GM19351 (cell line): ENCODE data around the gene SLF1.

ENCODE experiments used
- ATAC-seq: cut with Tn5 transposase; IDR thresholded peaks from one replicate; pipeline ENCODE4 v1.9.1; 2021; ENCODE audit warnings: mild to moderate bottlenecking, moderate library complexity; ENCODE audit not compliant: unreplicated experiment

The SLF1 gene

GRCh38 chr5:94660506-94660905 is 42.0 kb downstream of the SLF1 start:
- no peak for ATAC-seq

DNA sequence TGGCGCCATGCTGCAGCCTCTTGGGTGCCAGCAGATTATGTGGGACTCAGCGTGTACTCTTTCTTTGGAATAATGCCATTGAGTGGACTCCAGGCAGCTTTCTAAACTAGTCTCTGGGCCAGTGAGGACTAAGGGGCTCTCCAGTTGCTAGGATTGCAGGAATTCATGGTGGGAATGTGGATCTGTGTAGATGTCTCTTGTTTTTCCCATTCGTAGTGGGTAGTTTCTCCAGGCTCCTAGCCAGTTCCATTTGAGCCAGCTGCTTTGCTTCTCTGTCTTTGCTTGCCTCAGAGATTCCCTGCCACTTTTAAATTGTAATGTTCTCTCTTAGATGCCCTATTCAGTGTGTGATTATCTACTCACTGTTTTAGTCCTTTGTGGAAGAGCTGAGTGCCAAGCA is 42.6 kb downstream of the SLF1 start:
- ATAC-seq, result no peak

- no peak for ATAC-seq
These were observed 49.5 kb downstream of the SLF1 start for GRCh38 chr5:94667937-94668336.

GRCh38 chr5:94670726-94671125 is 52.3 kb downstream of the SLF1 start:
- no peak for ATAC-seq

DNA sequence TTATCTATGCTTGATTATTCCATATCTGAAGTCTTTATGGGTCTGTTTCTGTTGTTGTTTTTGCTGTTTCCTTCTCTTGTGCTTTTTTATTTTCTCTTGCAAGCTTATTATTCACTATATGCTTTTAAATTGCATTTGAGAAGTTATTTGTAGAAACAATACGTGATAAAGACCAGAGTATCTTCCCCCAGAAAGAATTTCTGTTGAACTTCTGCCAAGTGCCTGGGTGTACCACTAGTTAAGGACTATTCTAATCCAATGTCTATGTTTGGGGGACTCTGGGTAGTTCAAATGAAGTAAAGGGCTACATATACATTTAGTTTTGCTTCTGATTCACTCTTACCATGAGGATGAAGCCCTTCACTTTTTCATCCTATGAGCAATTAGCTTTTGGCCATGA is 54.3 kb downstream of the SLF1 start:
- no peak for ATAC-seq

DNA sequence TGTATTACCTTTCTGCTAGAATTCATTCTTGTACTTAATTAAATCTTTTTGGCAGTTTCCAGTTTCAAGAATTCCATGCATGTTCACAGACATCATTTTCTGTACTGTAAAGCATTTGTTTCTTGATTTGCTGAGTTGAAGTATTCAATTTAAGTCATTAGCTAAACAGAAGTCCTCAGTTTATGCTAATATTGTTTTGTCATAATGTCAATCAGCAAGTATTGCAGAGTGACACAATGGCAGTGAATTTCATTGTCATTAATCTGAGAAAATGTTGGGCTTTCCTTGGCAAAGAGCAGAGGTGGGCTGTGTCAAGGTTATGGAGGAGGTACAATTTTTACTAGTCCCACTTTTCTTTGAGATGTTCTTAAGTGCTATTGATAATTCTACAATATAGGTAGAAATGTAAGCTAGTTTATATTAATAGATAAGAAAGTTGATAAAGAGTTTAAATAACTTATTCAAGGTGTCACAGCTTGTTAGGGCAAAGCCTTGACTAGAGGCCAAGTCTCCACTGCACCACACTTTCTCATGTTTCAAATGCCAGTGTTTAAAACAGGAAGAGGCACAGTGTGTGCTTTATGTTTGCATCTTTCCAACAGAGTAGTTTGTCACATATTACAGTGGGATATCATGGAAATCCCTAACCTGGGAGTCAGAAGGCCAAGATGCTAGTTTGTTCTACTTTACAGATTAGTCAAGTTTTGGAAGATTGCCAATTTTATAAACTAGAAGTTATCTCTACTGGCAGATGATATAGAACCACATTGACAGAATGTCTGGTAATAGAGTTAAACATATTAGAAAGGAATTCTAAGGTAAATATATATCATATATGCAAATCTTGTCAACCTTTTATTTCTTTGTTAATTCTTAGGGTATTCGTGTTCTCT is 56.3 kb downstream of the SLF1 start:
- no peak for ATAC-seq

- ATAC-seq, result no peak
These were observed 57.6 kb downstream of the SLF1 start for GRCh38 chr5:94675965-94676618.

DNA sequence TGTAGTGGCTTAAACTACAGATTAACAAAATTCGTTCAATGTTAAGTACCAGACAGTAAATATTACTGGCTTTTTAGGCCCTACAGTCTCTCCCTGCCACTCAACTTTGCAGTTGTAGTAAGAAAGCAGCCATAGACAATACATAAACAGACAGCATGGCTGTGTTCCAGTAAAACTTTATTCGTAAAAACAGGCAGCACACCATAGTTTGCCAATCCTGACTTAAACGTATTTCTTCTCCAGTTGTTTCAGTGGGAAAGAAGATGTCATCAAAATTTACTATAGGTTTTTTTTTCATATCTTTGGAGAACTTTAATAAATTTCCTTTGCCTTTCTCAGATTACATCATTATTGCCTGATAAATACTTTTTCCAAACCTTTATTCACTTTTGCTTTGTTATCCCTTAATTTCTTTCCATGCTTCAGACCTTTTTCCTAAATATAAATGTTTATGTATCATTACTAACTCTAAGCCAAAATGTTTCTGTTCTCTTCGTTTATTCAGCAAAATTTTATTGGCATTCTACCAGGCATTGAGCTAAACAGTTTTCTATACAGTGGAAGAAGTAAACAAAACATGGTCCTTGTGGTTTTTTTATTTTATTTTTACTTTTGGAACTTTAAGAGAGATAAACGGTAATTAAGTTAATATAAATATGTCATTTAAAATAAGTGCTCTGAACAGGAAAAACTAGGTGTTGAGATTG is 64.5 kb downstream of the SLF1 start:
- no peak for ATAC-seq

DNA sequence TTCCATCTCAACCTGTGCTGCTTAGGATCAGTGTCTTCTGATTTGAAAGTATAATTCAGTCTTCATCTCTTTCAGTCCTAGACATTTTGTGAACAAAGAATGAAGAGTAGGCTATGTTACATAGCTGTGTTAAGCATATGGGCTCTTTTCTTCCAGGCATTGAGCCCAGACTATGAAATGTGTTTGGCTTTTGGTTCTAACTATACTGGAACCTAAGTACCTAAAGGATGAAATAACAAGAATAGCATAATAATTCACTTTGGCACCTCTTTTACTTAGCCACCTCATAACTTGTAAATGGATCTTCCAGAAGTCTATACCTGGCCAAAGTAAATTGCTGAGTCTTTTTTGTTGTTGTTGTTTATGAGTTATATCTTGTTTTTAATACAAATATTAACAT is 71.4 kb downstream of the SLF1 start:
- ATAC-seq, result no peak

GRCh38 chr5:94690778-94691177 is 72.3 kb downstream of the SLF1 start:
- no peak for ATAC-seq

GRCh38 chr5:94691291-94691690 is 72.8 kb downstream of the SLF1 start:
- no peak for ATAC-seq

DNA sequence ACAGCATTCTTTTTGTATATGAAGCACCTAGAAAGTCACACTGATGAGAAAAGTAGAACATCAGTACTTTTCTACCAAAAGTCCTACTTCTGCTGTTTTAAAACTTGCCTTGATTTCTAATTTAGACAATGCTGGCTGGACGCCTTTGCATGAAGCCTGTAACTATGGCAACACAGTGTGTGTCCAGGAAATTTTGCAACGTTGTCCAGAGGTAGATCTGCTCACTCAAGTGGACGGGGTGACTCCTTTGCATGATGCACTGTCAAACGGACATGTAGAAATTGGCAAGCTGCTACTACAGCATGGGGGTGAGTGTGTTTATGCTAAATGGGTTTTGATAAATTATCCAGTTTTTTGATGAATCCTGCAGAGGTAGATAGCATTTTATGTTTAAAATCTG is 73.5 kb downstream of the SLF1 start:
- no peak for ATAC-seq

DNA sequence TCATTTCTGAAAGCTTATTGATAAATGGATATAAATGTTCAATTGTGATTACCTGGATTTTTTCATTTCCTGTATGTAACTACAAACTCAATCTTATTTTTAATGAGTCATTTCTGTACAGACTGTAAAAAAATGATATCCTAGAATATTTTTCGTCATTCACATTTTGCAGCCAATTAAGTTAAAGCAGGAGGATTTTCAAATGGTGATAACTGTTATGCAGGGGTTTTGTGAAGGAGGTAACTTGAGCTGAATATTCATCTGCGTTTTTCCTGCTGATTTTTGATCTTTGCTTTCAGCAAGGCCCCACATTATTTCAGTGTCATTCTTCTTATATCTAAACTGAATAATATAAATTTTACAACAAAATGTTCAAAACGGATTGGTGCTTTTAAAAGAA is 74.1 kb downstream of the SLF1 start:
- no peak for ATAC-seq

GRCh38 chr5:94693043-94693822 is 74.8 kb downstream of the SLF1 start:
- peak; percentile 85 for ATAC-seq

- no peak for ATAC-seq
These were observed 75.4 kb downstream of the SLF1 start for GRCh38 chr5:94693845-94694370.

- ATAC-seq, result no peak
These were observed 76.2 kb downstream of the SLF1 start for GRCh38 chr5:94694671-94695070.

- no peak for ATAC-seq
These were observed 79.7 kb downstream of the SLF1 start for GRCh38 chr5:94698197-94698596.

DNA sequence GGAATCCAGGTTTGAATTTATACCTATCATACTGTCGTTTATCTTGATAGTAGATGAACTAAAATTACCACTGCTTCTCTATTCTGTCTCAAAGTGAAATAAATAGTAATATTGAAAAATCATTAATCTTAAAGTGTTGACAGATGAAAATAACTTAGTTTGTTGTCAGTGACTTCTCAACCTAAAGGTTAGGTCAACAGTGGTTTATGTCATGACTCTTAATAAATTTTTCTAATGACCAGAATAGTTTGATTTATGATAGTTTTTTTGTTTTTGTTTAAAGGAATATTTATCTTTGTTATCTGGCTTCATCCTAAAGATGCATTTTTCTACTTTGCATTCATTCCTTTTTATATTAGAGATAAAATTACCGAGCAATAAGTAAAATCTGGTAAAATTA is 81.1 kb downstream of the SLF1 start:
- ATAC-seq, result no peak

DNA sequence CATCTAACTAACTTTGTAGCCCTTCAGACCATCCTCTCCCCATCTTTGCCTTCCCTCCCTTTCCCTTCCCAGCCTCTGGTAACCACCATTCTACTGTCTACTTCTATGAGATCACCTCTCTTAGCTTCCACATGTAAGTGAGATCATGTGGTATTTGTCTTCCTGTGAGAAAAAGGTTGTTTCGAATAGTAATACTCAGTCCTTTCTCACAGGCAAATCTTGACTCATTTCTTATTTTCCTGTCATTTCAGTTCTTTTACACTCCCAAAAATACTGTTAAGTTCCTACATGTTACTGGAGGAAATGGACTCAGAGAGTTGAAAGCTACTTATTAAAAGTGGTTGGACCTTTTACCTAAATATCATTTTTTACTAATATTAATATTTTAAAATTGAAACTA is 82.1 kb downstream of the SLF1 start:
- peak; percentile 75 for ATAC-seq

- peak; percentile 74 for ATAC-seq
These were observed 84.3 kb downstream of the SLF1 start for GRCh38 chr5:94702729-94703128.

- no peak for ATAC-seq
These were observed 87.0 kb downstream of the SLF1 start for GRCh38 chr5:94705427-94705826.
